Activated T-helper 1 cell treated with Interleukin-2 at 50 U/mL for 16 hours (primary cell): Measurements from ENCODE around the gene MYH7.
A peak's percentile ranks its signal among the peaks of the same experiment; 100 is the strongest.
"Not testable (repeated sequence)": the region's sequence is repeated elsewhere in the genome, so short reads cannot be mapped to it uniquely, and the experiment has no call there.

Experiments
- DNase-seq: peaks from one replicate; pipeline ENCODE4 v3.0.0-alpha.2; 2020; ENCODE audit warnings: low read depth

MYH7 gene

GRCh38 chr14:23435543-23436326 is at the start of gene MYH7:
TSS of gene MYH7 (minus strand) at chr14:23435660. CDS start at chr14:23433732, 1,928 bp downstream.
- no peak for DNase-seq

- DNase-seq, result no peak
Measured at GRCh38 chr14:23483236-23483854, 47.9 kb upstream of the MYH7 start.

GRCh38 chr14:23482823-23483148 is 47.3 kb upstream of the MYH7 start:
- no peak for DNase-seq

- DNase-seq, result no peak
Measured at GRCh38 chr14:23481979-23482822, 46.7 kb upstream of the MYH7 start.

GRCh38 chr14:23481362-23481970 is 46.0 kb upstream of the MYH7 start:
- no peak for DNase-seq

- peak; percentile 30 for DNase-seq
Measured at GRCh38 chr14:23478109-23478759, 42.8 kb upstream of the MYH7 start.

GRCh38 chr14:23470947-23471346 is 35.5 kb upstream of the MYH7 start:
- no peak for DNase-seq

- DNase-seq, result no peak
Measured at GRCh38 chr14:23469906-23470403, 34.5 kb upstream of the MYH7 start.

- peak; percentile 80 for DNase-seq
Measured at GRCh38 chr14:23469127-23469905, 33.9 kb upstream of the MYH7 start, which contains the start of gene NGDN. TSS of gene NGDN (plus strand) at chr14:23469703. CDS start at chr14:23469716, 13 bp downstream.

GRCh38 chr14:23468704-23469126 is 33.3 kb upstream of the MYH7 start:
- no peak for DNase-seq

- no peak for DNase-seq
Measured at GRCh38 chr14:23465261-23465660, 29.8 kb upstream of the MYH7 start.

- DNase-seq, result no peak
Measured at GRCh38 chr14:23464700-23465099, 29.2 kb upstream of the MYH7 start.

- DNase-seq, result no peak
Measured at GRCh38 chr14:23460960-23461359, 25.5 kb upstream of the MYH7 start.

GRCh38 chr14:23457587-23458445 is 22.4 kb upstream of the MYH7 start:
- DNase-seq, result no peak

- not testable (repeated sequence) for DNase-seq
Measured at GRCh38 chr14:23456883-23457586, 21.6 kb upstream of the MYH7 start.

- DNase-seq, result no peak
Measured at GRCh38 chr14:23454445-23454856, 19.0 kb upstream of the MYH7 start.

- DNase-seq, result no peak
Measured at GRCh38 chr14:23452237-23452636, 16.8 kb upstream of the MYH7 start.

GRCh38 chr14:23450379-23450778 is 14.9 kb upstream of the MYH7 start:
- DNase-seq, result no peak

GRCh38 chr14:23449314-23449713 is 13.9 kb upstream of the MYH7 start:
- no peak for DNase-seq
